HepG2 (cell line): ENCODE data around the gene P2RY11.

Experiments used
- DR1 ChIP-seq: sonication (generic); formaldehyde crosslinking; IDR thresholded peaks from 2 replicates; pipeline ENCODE4 v1.8.0; 2021; ENCODE audit warnings: mild to moderate bottlenecking, missing genetic modification reagents, inconsistent platforms
- JDP2 ChIP-seq: sonication (generic); formaldehyde crosslinking; IDR thresholded peaks from 2 replicates; pipeline ENCODE4 v1.8.1; 2022; ENCODE audit warnings: missing genetic modification reagents, borderline replicate concordance
- KDM3A ChIP-seq: IDR thresholded peaks from 2 replicates; pipeline ENCODE4 v1.6.1; 2018; ENCODE audit warnings: low read depth, missing compliant biosample characterization
- MXI1 ChIP-seq: IDR thresholded peaks from 3 replicates; pipeline ENCODE4 v1.6.1; 2012; ENCODE audit warnings: low read depth, low read length, inconsistent platforms, borderline replicate concordance
- NPAS2 ChIP-seq: sonication (generic); formaldehyde crosslinking; IDR thresholded peaks from 2 replicates; pipeline ENCODE4 v1.8.0; 2022; ENCODE audit warnings: mild to moderate bottlenecking, missing genetic modification reagents, borderline replicate concordance
- RFX3 ChIP-seq: IDR thresholded peaks from 2 replicates; pipeline ENCODE4 v1.6.1; 2016; ENCODE audit warnings: missing biosample characterization, missing genetic modification reagents
- XRCC5 ChIP-seq: fragments of 200-400 bp; formaldehyde crosslinking; optimal IDR thresholded peaks from 2 replicates; pipeline ENCODE3; 2017; ENCODE audit warnings: mild to moderate bottlenecking, low read length
- ZNF616 ChIP-seq: sonication (generic); formaldehyde crosslinking; IDR thresholded peaks from 2 replicates; pipeline ENCODE4 v1.5.0; 2020; ENCODE audit warnings: low read depth, mild to moderate bottlenecking, missing genetic modification reagents
- TF ChIP-seq, protein P1 (sequence below): sonication (generic); formaldehyde crosslinking; IDR thresholded peaks from 2 replicates; pipeline ENCODE4 v1.4.0; 2020; ENCODE audit warnings: missing genetic modification reagents
- TF ChIP-seq, protein P2 (sequence below): sonication (generic); formaldehyde crosslinking; IDR thresholded peaks from 2 replicates; pipeline ENCODE4 v1.4.0; 2020; ENCODE audit warnings: missing genetic modification reagents, borderline replicate concordance

DNA sequence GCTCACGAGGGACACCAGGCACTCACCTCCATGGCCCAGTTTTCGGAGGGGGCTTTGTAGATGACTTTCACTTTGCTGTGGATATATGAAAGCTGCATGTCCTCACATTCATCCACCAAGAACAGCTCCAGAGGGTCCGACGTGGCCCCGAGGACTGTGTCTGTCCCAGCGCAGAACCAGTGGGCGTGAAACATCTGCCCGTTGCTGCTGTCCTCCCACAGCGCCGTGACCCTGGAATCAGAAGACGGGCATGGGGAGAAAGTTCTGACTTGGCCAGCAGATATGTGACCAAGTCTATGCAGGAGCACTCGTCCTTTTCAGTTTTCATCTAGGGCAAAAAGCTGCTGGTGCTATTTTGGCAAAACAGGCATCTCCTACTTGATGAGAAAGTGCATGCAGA is 37.9 kb downstream of the P2RY11 start:
- TF ChIP-seq MXI1: no peak
- no peak for TF ChIP-seq XRCC5
- TF ChIP-seq NPAS2: no peak
- TF ChIP-seq, protein P1, sequence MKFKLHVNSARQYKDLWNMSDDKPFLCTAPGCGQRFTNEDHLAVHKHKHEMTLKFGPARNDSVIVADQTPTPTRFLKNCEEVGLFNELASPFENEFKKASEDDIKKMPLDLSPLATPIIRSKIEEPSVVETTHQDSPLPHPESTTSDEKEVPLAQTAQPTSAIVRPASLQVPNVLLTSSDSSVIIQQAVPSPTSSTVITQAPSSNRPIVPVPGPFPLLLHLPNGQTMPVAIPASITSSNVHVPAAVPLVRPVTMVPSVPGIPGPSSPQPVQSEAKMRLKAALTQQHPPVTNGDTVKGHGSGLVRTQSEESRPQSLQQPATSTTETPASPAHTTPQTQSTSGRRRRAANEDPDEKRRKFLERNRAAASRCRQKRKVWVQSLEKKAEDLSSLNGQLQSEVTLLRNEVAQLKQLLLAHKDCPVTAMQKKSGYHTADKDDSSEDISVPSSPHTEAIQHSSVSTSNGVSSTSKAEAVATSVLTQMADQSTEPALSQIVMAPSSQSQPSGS: no peak
- TF ChIP-seq KDM3A (CRISPR knock-in tag): no peak
- TF ChIP-seq, protein P2, sequence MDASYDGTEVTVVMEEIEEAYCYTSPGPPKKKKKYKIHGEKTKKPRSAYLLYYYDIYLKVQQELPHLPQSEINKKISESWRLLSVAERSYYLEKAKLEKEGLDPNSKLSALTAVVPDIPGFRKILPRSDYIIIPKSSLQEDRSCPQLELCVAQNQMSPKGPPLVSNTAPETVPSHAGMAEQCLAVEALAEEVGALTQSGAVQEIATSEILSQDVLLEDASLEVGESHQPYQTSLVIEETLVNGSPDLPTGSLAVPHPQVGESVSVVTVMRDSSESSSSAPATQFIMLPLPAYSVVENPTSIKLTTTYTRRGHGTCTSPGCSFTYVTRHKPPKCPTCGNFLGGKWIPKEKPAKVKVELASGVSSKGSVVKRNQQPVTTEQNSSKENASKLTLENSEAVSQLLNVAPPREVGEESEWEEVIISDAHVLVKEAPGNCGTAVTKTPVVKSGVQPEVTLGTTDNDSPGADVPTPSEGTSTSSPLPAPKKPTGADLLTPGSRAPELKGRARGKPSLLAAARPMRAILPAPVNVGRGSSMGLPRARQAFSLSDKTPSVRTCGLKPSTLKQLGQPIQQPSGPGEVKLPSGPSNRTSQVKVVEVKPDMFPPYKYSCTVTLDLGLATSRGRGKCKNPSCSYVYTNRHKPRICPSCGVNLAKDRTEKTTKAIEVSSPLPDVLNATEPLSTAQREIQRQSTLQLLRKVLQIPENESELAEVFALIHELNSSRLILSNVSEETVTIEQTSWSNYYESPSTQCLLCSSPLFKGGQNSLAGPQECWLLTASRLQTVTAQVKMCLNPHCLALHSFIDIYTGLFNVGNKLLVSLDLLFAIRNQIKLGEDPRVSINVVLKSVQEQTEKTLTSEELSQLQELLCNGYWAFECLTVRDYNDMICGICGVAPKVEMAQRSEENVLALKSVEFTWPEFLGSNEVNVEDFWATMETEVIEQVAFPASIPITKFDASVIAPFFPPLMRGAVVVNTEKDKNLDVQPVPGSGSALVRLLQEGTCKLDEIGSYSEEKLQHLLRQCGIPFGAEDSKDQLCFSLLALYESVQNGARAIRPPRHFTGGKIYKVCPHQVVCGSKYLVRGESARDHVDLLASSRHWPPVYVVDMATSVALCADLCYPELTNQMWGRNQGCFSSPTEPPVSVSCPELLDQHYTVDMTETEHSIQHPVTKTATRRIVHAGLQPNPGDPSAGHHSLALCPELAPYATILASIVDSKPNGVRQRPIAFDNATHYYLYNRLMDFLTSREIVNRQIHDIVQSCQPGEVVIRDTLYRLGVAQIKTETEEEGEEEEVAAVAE (CRISPR knock-in tag): no peak
- TF ChIP-seq DR1 (CRISPR knock-in tag): no peak
- no peak for TF ChIP-seq RFX3
- no peak for TF ChIP-seq ZNF616 (CRISPR knock-in tag)
- no peak for TF ChIP-seq JDP2 (CRISPR knock-in tag)
